A673 (cell line): ENCODE results near the gene ITGA11.

Source experiments
- EZH2 ChIP-seq: fragments of 200-600 bp; sonication (generic); IDR thresholded peaks from 2 replicates; pipeline ENCODE4 v1.6.1; 2017; ENCODE audit warnings: borderline replicate concordance, low read depth, mild to moderate bottlenecking, mixed read lengths, antibody characterized with exemption, low read length; ENCODE audit not compliant: poor library complexity, severe bottlenecking
- TF ChIP-seq, protein P1 (sequence below): fragments of 300-800, 200-600 bp; sonication (generic); conservative IDR thresholded peaks from 2 replicates; pipeline ENCODE4 v1.5.1; 2017; ENCODE audit warnings: low read depth, mild to moderate bottlenecking, antibody characterized with exemption, low read length, moderate library complexity, mixed read lengths

DNA sequence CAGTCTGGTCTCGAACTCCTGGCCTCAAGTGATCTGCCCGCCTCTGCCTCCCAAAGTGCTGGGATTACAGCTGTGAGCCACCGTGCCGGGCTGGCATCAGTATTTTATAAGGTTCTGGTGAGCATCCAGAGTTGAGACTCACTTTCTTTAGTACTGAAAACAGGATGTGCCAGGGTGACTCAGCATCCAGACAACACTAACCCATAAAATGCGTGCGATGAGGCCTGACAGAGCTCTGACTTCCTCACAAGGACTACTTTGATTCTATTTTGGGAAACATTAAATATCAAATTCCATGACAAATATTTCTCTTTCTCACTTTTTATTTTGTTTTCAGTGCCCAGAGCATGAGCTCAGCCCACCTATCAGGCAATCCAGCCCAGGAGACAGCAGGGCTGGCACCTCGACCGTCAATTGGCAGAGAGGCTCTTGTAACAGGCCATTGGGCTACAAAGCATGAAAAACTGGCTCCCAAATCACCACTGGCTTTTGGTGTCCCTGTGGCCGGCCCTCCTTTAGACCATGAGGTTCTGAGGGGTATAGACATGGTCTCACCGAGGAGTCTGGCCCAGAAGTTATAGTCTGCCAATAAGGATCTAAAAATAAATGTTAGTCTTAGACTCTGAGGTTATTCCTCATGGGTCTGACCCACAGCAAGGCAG is 79.4 kb downstream of the ITGA11 start:
- TF ChIP-seq, protein P1, sequence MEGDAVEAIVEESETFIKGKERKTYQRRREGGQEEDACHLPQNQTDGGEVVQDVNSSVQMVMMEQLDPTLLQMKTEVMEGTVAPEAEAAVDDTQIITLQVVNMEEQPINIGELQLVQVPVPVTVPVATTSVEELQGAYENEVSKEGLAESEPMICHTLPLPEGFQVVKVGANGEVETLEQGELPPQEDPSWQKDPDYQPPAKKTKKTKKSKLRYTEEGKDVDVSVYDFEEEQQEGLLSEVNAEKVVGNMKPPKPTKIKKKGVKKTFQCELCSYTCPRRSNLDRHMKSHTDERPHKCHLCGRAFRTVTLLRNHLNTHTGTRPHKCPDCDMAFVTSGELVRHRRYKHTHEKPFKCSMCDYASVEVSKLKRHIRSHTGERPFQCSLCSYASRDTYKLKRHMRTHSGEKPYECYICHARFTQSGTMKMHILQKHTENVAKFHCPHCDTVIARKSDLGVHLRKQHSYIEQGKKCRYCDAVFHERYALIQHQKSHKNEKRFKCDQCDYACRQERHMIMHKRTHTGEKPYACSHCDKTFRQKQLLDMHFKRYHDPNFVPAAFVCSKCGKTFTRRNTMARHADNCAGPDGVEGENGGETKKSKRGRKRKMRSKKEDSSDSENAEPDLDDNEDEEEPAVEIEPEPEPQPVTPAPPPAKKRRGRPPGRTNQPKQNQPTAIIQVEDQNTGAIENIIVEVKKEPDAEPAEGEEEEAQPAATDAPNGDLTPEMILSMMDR, result no peak
- no peak for TF ChIP-seq EZH2
